Loucy (cell line): ENCODE results near the gene CHL1.

Experiments
- CTCF ChIP-seq: fragments of 200-600 bp; sonication (generic); conservative IDR thresholded peaks from 2 replicates; pipeline ENCODE4 v1.5.1; 2014; ENCODE audit warnings: mild to moderate bottlenecking, antibody characterized with exemption, low read length
- EZH2phosphoT487 ChIP-seq: fragments of 200-600 bp; IDR thresholded peaks from 2 replicates; pipeline ENCODE4 v1.6.1; 2018; ENCODE audit warnings: antibody characterized with exemption, mild to moderate bottlenecking, moderate library complexity, borderline replicate concordance

- no peak for TF ChIP-seq EZH2phosphoT487
- no peak for TF ChIP-seq CTCF
Measured at GRCh38 chr3:166071-166470, 30.5 kb upstream of the CHL1 start.
